SK-N-SH (cell line): Measurements from ENCODE around the gene NEUROG1.
"Not testable (repeated sequence)": the region's sequence is repeated elsewhere in the genome, so short reads cannot be mapped to it uniquely, and the experiment has no call there.

Source experiments
- CHD2 ChIP-seq: fragments of 150-350 bp; IDR thresholded peaks from 2 replicates; pipeline ENCODE4 v1.6.1; 2018; ENCODE audit warnings: low read length; ENCODE audit not compliant: partially characterized antibody
- CTCF ChIP-seq: fragments of 200-600 bp; sonication (generic); IDR thresholded peaks from 2 replicates; pipeline ENCODE4 v1.6.1; 2017; ENCODE audit warnings: antibody characterized with exemption, mild to moderate bottlenecking, moderate library complexity
- EP300 ChIP-seq, 2 experiments: IDR thresholded peaks; 2 replicates each; pipeline versions ENCODE4 v1.4.0 to v1.6.1; 2012; ENCODE audit warnings: borderline replicate concordance in 1 of 2, low read depth in 1 of 2, low read length in 1 of 2
- GABPA ChIP-seq: IDR thresholded peaks from 2 replicates; pipeline ENCODE4 v1.4.0; 2012; ENCODE audit warnings: low read depth, mild to moderate bottlenecking
- MAX ChIP-seq: IDR thresholded peaks from 2 replicates; pipeline ENCODE4 v1.4.0; 2012; ENCODE audit warnings: low read depth
- POLR2AphosphoS5 ChIP-seq: IDR thresholded peaks from 2 replicates; pipeline ENCODE4 v1.6.1; 2012; ENCODE audit warnings: low read depth, low read length
- RAD21 ChIP-seq: IDR thresholded peaks from 2 replicates; pipeline ENCODE4 v1.6.1; 2012; ENCODE audit warnings: mild to moderate bottlenecking, low read length
- RXRA ChIP-seq: IDR thresholded peaks from 2 replicates; pipeline ENCODE4 v1.4.0; 2012; ENCODE audit warnings: low read depth, mild to moderate bottlenecking, borderline replicate concordance
- SMC3 ChIP-seq: IDR thresholded peaks from 2 replicates; pipeline ENCODE4 v1.6.1; 2012; ENCODE audit warnings: low read depth, low read length, improper control_type of control experiment
- TCF12 ChIP-seq: IDR thresholded peaks from 2 replicates; pipeline ENCODE4 v1.4.0; 2012
- USF2 ChIP-seq: fragments of 150-350 bp; IDR thresholded peaks from 2 replicates; pipeline ENCODE4 v1.6.1; 2017; ENCODE audit warnings: antibody characterized with exemption, low read length, low read depth, borderline replicate concordance
- ZBTB33 ChIP-seq: IDR thresholded peaks from 2 replicates; pipeline ENCODE4 v1.4.0; 2012; ENCODE audit warnings: low read depth, borderline replicate concordance
- TF ChIP-seq, protein P1 (sequence below): IDR thresholded peaks from 2 replicates; pipeline ENCODE4 v1.6.1; 2012; ENCODE audit warnings: mild to moderate bottlenecking, low read depth, low read length, moderate library complexity

DNA sequence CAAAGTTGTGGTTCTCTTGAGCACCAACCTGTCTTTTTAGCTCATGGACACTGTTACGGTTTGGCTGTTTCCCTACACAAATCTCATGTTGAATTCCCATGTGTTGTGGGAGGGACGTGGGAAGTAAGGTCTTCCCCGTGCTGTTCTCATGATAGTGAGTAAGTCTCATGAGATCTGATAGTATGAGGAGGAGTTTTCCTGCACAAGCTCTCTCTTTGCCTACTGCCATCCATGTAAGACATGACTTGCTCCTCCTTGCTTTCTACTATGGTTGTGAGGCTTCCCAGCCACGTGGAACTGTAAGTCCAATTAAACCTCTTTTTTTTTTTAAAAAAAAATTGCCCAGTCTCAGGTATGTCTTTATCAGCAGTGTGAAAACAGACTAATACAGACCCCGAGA, 6.2 kb downstream of the NEUROG1 start:
- TF ChIP-seq CTCF; RXRA; EP300 (IDR thresholded peaks at IDR 0.05; ENCODE audit: borderline replicate concordance in 1 of 2, low read depth in 1 of 2, low read length in 1 of 2); RAD21; ZBTB33; MAX; USF2; SMC3; POLR2AphosphoS5; CHD2; TCF12; GABPA: not testable (repeated sequence)
- TF ChIP-seq, protein P1, sequence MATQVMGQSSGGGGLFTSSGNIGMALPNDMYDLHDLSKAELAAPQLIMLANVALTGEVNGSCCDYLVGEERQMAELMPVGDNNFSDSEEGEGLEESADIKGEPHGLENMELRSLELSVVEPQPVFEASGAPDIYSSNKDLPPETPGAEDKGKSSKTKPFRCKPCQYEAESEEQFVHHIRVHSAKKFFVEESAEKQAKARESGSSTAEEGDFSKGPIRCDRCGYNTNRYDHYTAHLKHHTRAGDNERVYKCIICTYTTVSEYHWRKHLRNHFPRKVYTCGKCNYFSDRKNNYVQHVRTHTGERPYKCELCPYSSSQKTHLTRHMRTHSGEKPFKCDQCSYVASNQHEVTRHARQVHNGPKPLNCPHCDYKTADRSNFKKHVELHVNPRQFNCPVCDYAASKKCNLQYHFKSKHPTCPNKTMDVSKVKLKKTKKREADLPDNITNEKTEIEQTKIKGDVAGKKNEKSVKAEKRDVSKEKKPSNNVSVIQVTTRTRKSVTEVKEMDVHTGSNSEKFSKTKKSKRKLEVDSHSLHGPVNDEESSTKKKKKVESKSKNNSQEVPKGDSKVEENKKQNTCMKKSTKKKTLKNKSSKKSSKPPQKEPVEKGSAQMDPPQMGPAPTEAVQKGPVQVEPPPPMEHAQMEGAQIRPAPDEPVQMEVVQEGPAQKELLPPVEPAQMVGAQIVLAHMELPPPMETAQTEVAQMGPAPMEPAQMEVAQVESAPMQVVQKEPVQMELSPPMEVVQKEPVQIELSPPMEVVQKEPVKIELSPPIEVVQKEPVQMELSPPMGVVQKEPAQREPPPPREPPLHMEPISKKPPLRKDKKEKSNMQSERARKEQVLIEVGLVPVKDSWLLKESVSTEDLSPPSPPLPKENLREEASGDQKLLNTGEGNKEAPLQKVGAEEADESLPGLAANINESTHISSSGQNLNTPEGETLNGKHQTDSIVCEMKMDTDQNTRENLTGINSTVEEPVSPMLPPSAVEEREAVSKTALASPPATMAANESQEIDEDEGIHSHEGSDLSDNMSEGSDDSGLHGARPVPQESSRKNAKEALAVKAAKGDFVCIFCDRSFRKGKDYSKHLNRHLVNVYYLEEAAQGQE = not testable (repeated sequence)
